ENCODE measurements around the gene TSPAN11.

TSPAN11 gene

DNA sequence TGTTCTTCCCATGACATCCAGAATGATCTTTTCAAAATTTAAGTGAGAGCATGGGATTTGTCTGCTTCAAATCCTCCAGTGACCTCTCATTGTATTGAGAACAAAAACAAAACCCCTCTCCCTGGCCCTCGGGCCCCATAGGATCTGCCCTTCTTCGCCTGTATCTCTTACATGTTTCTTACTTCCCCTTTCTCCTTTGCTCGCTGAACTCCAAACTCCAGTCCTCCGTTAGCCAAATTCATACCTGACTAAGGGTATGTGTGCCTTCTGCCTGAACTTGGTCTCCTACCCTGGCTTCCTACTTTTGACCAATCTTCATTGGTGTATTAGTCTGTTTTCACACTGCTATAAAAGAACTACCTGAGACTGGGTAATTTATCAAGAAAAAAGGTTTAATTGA lies 13.2 kb upstream of the TSPAN11 start:
- no peak for DNase-seq

DNA sequence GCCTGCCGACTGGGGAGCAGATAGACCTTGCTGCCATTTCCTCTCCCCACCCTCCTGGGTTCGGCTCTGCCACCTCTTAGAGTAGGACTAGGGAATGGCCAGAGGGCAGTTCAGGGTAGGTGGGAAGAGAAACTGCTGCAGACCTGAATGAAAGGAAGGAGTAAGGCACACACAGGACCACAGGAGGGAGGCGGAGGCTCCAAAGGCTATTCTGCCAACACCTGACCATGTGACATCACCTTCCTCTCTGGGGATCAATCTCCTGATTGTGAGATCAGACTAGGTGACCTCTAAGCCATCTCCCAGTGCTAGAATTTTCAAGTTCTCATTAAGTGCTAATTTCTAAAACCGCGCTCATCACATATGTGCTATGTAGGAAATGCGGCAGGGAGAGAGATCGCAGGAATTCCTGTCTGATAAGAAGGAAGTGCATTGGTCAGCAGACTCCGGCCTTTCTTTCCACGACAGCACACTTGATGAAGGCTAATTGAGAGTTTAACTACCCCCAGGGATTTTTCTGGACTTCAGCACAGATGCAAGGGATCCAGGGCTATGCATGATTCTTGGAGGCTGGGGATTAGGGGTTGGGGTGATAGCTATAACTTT lies 11.5 kb upstream of the TSPAN11 start:
- no peak for DNase-seq

DNA sequence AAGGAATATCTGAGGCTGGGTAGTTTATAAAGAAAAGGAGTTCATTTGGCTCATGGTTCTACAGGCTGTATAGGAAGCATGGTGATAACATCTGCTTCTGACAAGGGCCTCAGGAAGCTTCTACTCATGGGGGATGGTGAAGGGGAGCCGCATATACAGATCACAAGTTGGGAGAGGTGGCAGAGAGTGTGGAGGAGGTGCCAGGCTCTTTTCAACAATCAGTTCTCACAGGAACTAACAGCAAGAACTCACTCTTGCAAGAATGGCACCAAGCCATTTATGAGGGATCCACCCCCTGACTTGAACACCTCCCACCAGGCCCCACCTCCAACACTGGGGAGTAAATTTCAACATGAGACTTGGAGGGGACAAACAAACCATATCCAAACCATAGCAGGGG lies 3.5 kb upstream of the TSPAN11 start:
- DNase-seq: no peak

DNA sequence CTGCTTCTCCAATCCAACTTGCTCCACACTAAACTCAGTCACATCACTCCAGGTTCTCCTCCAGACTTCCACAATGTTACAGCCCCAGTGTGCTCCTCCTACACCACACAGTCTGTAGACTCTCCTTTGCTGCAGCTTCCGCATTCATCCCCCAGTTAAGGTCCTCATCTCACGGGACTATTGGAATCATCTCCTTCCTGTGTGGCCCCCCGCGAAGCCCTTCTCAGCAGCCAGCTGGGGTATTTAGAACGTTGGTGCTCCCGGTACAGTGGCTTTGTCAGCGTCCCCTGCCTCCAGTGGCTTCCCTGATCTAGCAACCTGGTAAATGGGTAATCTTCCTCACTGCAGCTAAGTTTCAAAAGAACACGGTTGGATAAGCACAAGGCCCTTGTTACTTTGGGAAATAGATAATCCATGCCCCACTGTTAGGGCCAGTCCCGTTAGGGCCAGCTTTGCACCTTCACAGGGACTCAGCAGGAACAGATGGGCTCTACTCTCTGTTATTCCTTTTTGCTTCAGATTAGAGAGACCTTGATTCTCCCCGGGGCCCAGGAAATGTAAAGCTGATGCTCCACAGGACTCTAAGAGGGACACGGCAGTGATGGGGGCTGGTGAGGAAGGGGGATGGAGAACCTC lies 823 bp upstream of the TSPAN11 start:
- DNase-seq: no peak

DNA sequence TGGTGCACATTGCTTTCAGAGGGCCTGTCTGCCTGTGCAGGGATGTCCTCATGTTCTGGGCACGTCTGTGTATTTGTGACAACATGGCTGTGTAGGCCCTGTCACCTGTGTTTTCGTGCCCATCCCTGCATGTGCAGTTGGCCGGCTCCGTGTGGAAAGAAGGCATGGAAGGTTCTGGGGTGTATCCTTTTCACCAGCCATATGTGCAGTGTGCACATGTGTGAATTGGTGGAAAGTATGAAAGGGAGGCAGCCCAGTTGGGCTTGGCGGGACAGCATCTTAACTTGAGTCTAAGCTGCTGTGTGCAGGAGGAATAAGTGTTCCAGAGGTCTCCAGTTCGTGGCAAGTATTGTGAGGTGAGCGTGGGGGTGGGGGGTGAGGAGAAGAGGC lies 669 bp downstream of the TSPAN11 start:
- DNase-seq: no peak

DNA sequence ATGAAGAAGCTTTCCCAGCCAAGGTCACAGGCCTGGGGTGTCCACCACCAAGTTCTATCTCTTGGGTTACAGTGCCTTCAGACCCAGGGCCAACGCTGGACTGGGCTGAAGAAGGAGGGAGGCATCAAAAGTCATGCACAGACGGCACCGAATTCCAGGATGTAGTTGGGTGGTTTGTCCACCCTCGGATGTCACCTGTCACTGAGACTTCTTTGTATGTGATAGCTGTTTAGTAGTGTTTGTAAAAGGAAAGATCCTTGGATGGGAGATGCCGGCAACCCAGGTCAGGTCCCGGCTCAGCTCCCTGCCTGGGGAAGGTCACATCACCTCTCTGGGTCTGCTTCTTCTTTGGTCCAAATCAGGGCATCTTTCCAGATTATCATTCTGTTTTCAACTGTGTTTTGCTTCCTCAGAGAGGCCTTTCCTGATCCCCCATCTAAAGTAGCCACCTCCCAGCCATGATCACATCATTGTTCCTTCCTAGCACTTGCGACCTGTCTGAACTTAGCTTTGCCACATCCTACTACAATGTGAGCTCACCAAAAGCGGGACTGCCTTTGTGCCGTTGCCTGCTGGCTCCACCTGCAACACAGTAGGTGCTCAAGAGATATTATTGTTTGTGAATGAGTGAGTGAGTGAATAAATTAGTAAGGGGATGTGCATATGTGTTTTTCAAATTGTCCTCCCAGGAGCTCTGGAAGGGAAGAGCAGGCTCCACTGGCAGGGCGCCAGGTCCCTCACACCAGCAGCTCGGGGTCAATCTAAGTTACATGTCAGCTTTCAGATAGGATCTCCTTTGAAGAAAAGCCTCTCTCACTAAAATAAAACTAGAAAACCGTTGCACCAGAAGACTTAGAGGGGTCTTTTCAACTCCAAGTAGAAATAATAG lies 2.1 kb downstream of the TSPAN11 start:
- DNase-seq: no peak

DNA sequence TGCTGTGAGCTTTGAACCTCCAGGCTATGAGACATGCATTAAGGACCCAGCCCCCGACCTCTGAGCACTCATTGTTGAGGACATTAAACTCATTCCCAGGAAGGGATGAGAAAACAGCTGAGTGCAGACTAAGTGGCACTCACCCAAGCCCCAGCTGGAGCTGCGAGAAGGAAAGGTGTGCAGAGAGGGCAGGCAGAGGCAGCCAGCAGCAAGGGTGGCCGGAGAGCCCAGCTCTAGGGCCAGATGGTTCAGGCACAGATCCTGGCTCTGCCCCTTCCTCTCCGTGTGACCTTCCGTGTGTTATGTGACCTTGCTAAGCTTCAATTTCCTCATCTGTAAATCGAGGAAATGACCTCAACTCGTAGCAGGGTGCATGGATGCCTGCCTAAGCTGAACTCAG lies 3.7 kb downstream of the TSPAN11 start:
- DNase-seq: no peak

DNA sequence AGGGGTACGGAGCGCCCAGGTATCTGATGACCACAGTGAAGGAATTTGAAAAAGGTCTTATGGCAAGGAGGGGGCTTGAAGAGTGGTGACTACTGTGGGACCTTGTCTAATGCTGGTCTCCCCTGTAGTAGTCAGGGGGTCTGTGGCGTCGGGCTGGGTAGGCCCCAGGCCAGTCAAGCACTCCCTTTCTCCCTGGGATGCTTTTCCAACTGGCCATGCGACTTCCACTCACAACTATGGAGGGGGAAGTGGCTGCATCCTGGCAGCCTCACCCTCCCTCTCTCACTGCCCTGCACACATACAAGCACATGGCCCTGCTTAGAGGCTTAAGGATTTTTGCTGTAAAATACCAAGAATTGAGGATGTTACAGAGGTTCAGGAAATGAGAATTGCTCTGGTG lies 4.1 kb downstream of the TSPAN11 start:
- no peak for DNase-seq

DNA sequence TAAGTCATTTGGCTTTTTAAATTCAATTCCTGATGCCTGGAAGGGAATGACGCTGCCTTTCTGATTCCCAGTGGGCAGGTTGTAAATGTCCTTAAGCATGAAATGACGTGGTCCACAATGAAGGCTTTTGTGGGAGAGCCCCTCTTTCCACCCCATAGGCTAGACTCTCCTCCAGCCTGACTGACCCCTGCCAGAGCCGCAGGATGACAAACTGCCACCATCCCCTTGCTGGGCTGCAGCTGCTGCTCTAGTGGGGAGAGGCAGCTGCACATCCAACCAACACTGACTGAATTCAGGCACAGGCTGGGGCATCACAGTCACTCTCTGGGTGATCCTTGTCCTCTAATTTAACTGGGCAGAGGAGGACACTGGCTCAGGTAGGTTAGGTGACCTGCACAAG lies 6.3 kb downstream of the TSPAN11 start:
- no peak for DNase-seq

DNA sequence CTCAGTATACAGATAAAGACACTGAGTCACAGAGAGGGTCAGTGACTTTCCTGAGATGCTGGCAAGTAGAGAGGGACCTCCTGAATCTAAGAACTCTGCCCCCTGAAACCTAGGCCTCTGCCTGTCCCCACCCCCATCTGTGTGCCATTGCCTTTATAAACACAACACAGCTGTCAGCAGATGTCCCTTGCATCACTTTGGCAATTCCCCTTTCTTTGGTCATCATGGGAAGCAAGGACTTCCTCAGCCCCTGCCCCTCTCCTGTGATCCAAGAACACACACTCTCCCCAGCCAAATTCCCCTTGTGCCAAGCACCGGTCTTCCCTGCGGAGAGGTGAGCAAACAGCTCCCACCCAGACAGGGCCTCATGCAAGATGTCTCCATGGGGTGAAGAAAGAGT lies 8.3 kb downstream of the TSPAN11 start:
- no peak for DNase-seq

DNA sequence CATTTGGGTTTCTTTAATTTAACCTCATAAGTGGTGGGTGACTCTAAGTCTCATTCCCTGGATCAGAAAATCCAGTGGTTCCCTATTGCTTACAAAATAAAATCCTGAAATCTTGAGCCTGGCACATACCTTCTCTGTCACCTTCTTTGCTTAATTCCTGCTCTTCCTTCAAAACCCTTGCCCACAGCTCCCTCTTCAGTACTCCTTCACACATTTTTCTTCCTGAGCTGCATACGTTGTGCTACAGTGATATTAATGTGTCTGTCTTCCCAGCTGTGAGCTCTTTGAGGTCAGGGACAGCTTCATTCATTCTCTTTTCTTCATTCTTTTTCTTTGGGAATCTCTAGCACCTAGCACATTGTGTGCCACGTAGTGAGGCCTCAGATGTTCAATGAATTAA lies 9.5 kb downstream of the TSPAN11 start:
- DNase-seq: no peak

DNA sequence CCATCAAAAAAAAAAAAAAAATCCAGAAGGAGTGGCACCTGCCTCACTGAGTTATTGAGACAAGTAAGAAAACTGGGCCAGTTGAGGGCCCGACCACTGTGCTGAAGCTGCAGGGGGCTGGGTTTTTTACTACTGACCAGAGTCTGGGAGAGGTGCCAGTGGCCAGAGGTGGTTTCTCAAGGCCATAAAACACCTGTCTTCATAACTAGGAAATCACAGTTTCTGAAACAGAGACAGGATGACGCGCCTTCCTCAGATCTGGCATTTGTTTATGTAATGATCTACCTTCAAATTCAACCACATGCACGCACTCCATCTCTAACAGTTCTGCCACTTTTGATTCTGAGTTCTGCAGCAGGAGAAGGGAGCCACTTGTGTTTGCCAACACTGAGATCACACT lies 12.7 kb downstream of the TSPAN11 start:
- no peak for DNase-seq

DNA sequence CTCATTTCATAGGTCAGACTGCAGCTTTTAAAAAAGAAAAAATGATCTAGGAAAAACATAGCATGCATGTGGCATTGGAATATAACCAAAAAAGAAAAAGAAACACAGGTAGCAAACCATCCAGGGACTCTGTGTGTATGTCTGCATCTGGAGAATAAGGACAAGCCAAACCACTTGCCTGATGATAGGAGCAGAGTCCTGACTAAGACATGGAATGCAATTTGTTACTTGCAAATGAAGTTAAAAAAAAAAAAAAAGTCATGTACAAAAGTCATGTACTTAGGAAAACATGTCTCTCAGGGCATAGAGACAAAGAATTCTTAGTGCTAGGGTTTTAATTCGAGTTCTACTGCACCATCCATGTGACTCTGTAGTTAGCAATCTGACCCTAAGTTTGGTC lies 15.9 kb downstream of the TSPAN11 start:
- DNase-seq: no peak

DNA sequence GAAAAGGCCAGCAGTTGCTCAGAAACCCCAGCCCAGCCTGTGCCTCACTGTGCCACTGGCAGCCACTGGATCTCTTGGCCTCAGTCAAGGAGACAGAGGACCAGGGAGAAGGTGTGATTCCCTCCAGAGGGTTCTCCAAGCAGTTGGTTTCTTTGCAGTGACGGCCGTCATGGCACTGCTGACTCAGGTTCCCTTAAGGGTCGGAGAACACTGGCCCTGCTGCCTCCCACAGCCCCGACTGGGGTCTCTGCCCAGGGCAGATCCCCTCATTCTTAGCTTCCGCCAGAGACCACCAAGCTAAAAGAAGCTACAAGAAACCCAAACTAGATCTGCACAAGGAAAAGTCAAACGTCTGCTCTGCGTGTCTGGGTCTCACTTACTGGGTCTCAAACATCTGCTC lies 16.4 kb downstream of the TSPAN11 start:
- no peak for DNase-seq

DNA sequence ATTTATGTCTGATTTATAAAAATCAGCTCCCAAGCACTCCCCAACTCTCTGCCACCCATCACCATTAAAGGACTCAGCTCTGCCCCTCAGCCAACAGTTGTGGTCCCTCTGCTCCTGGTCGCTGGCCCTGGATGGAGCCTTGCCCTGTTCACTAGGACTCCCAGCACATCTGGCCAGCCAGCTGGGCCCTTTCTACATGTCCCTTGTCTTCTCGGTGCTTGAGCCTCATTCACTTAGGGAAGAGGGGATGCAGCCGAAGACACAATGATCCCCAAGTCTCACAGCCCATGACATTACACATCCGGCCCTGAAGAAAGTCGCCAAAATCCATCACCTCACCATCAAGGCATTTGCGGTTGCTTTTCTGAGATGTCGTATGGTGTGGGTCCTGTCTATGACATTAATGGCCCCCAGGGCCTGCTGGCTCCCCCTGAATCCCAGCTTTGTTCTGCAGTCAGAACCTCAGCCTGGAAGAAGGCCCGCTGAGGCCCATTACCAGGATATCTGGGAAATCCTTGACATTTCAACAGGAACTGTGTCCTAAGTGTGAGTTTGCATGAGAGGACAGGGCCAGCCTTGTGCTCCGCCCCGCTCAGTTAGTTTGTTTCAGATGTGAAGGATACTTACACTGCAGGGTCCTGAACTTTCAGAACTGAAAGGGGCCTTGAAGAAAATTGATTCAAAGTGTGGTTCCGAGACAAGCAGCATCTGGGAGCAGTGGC lies 19.1 kb downstream of the TSPAN11 start:
- no peak for DNase-seq

DNA sequence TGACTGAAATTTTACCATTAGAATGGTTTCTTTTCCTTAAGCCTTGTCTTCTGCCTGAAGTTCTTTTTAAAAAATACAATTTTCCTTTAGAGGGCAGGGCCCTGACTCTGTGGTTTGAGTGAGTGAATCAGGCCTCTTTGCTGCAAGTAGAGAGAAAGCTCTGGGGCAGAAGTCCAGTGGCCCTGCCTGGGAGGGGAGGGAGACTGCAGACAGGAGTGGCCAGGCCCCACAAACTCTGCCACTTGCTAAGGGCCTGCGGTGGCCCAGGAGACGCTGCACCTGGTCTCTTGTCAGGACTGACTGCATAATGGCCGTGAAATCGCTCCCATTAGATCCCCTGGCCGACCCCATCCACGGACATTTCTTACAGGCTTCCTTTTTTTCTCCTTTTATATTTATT lies 25.5 kb downstream of the TSPAN11 start:
- DNase-seq: no peak

DNA sequence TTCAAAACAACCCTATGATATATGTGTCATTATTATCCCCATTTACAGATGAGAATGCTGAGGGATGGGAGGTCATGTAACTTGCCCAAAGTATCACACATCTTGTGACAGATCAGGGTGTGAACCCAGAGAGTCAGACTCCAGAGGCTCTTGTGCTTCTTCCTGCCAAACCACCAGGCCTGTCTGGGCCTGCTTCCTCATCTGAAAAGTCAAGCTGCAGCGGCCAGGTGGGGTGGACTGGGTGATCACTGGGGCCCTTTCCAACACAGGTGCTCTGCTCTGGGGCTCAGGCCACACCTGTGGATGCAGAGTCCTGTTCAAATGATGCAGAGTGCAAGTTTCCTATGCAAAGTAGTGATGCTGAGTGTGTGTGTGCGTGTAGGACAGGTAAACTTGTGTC lies 26.7 kb downstream of the TSPAN11 start:
- DNase-seq: no peak

DNA sequence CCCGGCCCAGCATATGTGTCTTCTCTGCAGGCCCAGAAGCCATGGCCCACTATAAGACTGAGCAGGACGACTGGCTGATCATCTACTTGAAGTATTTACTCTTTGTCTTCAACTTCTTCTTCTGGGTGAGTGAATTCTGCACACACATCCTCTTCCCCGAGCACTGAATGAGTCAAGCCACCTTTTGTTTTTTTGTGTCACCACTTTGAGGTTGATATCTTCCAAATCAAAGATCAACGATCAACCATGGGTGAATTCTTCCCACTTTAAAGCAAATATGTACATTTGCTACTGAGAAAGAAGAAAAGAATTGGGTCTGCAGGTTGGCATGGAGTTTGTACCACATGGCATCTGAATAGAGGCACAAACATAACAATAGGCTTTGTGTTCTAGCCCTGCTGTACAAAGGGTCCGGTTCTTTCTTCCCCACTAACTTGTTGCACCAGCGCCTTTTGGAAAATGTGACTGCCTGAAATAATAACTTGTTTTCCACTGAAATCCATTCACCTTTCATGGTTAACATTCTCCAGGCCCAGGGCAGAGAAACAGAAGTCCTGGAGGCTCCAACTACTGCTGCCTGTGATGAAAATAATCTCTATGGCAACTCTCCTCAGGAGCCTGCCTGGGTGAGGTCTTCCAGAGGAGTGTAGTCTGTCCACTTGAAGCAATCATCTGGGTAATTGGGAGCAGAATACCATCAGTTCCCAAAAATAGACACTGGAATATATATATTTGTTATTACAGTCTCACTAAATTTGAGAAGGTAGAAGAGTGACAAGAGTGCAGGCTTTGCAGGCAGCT lies 27.6 kb downstream of the TSPAN11 start:
- no peak for DNase-seq

DNA sequence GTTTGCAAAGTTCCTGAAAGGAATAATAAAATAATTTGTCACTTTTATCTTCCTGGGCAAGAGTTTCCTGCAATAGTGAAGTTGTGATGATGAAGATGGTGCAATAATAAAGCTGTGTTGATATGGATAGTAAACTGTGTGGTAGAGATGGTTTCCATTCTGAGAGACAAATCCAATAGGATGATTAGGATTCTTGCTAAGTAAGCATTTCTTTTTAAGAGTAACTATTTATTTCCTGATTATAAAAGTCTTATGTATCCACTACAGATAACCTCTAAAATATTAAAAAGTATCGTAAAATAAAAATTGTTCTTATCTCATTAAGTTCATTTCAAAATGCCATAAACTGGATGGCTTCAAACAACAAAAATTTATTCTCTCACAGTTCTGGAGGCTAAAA lies 28.7 kb downstream of the TSPAN11 start:
- no peak for DNase-seq

DNA sequence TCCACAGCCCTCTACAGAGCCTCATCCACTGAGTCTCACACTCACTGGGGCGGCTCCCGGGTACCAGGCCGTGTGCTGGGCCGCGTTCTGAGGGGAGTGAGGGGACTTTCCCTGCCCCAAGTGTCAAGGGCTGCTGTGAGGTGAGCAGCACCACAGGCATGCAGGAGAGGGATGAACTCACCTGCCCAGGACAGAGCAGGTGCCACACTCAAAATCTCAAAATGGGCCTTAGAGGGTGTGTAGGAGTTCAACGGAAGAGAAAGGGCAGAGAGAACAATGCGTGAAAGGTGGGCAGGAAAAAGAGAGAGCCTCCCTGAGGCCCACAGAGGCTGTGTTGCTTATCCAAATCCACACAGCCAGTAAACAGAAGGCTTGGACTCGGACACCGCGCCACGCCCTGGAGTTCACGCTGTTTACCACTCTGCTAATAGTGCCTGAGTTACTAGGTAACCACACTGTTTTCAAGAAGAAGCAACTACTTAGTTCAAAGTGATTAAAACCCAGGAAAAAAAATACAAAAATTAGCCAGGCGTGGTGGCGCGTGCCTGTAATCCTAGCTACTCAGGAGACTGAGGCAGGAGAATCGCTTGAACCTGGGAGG lies 32.7 kb downstream of the TSPAN11 start:
- DNase-seq: no peak

DNA sequence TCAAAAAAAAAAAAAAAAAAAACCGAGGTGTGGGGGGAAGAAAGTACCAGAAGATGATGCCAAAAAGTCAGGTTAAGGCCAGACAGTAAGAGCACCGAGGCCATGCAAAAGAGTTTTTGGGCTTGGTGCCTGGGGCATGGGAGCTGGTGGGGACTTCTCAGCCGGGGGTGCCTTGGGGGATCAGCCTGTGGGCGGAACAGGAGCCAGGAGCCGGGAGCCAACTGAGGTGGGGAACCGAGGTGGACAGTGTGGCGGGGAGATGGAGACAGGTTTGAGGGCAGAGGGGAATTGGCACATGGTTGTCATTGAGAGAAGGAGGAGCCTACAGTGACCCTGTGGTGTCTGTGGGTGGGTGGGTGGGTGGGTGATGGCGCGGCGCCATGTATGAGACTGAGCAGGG lies 33.2 kb downstream of the TSPAN11 start:
- DNase-seq: no peak

DNA sequence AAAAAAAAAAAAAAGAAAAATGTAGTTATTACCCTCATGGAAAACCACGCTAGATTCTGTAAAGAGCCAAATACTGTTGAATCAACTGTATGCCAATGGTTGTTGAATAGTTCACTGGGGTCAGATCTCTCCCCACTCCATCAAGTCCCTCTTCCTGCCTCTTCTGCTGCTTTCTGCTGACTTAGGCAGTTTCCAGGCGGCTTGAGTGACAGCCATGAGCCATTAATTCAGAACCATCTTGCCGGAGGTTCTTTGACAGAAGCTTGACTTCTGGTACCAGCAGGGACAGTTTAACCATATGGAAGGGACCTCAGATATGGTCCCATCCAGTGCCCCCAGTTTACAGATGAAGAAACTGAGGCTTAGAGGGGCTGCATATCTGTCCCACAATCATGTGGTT lies 34.5 kb downstream of the TSPAN11 start:
- DNase-seq: no peak
